Suprapubic skin (tissue), 4 donors: Measurements from ENCODE around the gene IL33. TPM values are rescaled to one million over a fixed set of nuclear protein-coding genes. Genes with fewer than 3 reads are reported as not detected.

Experiments used
- DNase-seq, 2 donors: peaks; one replicate each; pipeline ENCODE4 v3.0.0-alpha.2; 2019; ENCODE audit warnings: low spot score in 2 of 2
- H3K27ac ChIP-seq: fragments of 200-600 bp; sonication (generic); one replicate; pipeline ENCODE4 v1.5.1; 2019
- H3K27me3 ChIP-seq: fragments of 200-600 bp; sonication (generic); one replicate; pipeline ENCODE4 v1.5.1; 2019
- H3K36me3 ChIP-seq: fragments of 200-600 bp; sonication (generic); one replicate; pipeline ENCODE4 v1.5.1; 2019
- H3K4me1 ChIP-seq: fragments of 200-600 bp; sonication (generic); one replicate; pipeline ENCODE4 v1.5.1; 2019
- H3K4me3 ChIP-seq: fragments of 200-600 bp; sonication (generic); one replicate; pipeline ENCODE4 v1.5.1; 2019; ENCODE audit warnings: mild to moderate bottlenecking
- H3K9me3 ChIP-seq: fragments of 200-600 bp; sonication (generic); one replicate; pipeline ENCODE4 v1.5.1; 2019
- CTCF ChIP-seq, 2 donors: fragments of 200-600 bp in 1 of 2; fragments of 450-650 bp in 1 of 2; sonication (generic) in 1 of 2; IDR thresholded peaks; one replicate each; pipeline ENCODE4 v1.5.1; 2016 to 2019; ENCODE audit warnings: antibody characterized with exemption in 2 of 2, mild to moderate bottlenecking in 1 of 2, moderate library complexity in 1 of 2
- EP300 ChIP-seq: sonication (generic); formaldehyde crosslinking; IDR thresholded peaks from one replicate; pipeline ENCODE4 v1.6.1; 2017; ENCODE audit warnings: antibody characterized with exemption
- POLR2A ChIP-seq, 2 donors: fragments of 450-650 bp; IDR thresholded peaks; one replicate each; pipeline ENCODE4 v1.6.1; 2017; ENCODE audit warnings: antibody characterized with exemption in 2 of 2, mild to moderate bottlenecking in 2 of 2, moderate library complexity in 2 of 2
- POLR2AphosphoS5 ChIP-seq, 3 donors: sonication (generic); formaldehyde crosslinking; IDR thresholded peaks; one replicate each; pipeline ENCODE4 v1.6.1; 2017; ENCODE audit warnings: antibody characterized with exemption in 3 of 3
- WGBS: methylation state at CpG from one replicate; pipeline ENCODE4 v1.1.5; 2018; 5-methylcytosine and 5-hydroxymethylcytosine counted together
- total RNA-seq, 4 donors: library from RNA; depleted of rRNA; stranded (reverse); fragments of >200 nt; gene quantifications; one replicate each; pipeline ENCODE4 v1.1.0, GENCODE V29; 2016

The IL33 gene
- total RNA-seq, 4 donors from 2014 or later = 11.3 to 37.3 (median 25.6) TPM

DNA sequence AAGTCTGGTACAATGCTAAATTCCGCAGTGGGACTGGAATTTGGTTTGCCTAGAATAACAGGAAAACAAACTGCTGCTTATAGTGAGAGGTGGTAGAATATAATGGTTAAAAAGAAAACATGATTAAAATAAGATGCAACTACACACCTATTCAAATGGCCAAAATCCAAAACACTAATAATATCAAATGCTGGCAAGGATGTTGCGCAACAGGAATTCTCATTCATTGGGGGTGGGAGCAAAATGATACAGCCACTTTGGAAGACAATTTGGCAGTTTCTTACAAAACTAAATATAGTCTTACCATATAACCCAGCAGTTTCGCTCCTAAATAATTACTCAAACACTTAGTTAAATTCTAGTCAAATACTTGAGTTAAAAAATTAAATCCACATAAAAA, 61.8 kb downstream of the IL33 start:
- no peak overlapping the region for H3K27ac ChIP-seq
- WGBS = 60% methylated on average over 3 of the region's 3 CpGs
- H3K27me3 ChIP-seq = no peaks in the 10 kb centered on the region
- no peaks in the 10 kb centered on the region for H3K9me3 ChIP-seq
- H3K36me3 ChIP-seq = no peaks in the 10 kb centered on the region
- H3K4me1 ChIP-seq = peaks cover 5% of the 10 kb centered on the region
- H3K4me3 ChIP-seq = no peak overlapping the region
- no peak for TF ChIP-seq POLR2A (IDR thresholded peaks at IDR 0.05)
- TF ChIP-seq CTCF (IDR thresholded peaks at IDR 0.05) = no peak
- TF ChIP-seq EP300 = no peak
- no peak for DNase-seq

GRCh38 chr9:6301858-6302257, 86.3 kb downstream of the IL33 start:
- WGBS = 16% methylated on average over 2 of the region's 2 CpGs
- TF ChIP-seq CTCF (IDR thresholded peaks at IDR 0.05) (no peak), EP300 (no peak), POLR2A (IDR thresholded peaks at IDR 0.05) (no peak), POLR2AphosphoS5 (IDR thresholded peaks at IDR 0.05) (no peak)
- no peak for DNase-seq
- H3K36me3 ChIP-seq = no peaks in the 10 kb centered on the region
- no peak overlapping the region for H3K27ac ChIP-seq
- no peaks in the 10 kb centered on the region for H3K27me3 ChIP-seq
- H3K9me3 ChIP-seq = no peaks in the 10 kb centered on the region
- no peak overlapping the region for H3K4me3 ChIP-seq
- H3K4me1 ChIP-seq = peaks cover 4% of the 10 kb centered on the region

- H3K4me1 ChIP-seq = peaks cover 4% of the 10 kb centered on the region
- no peaks in the 10 kb centered on the region for H3K9me3 ChIP-seq
- TF ChIP-seq POLR2A (IDR thresholded peaks at IDR 0.05) (no peak), EP300 (no peak), CTCF (IDR thresholded peaks at IDR 0.05) (no peak), POLR2AphosphoS5 (IDR thresholded peaks at IDR 0.05) (no peak)
- H3K36me3 ChIP-seq = no peaks in the 10 kb centered on the region
- no peaks in the 10 kb centered on the region for H3K27me3 ChIP-seq
- DNase-seq = no peak
- H3K4me3 ChIP-seq = no peak overlapping the region
- no peak overlapping the region for H3K27ac ChIP-seq
These were observed 86.8 kb downstream of the IL33 start for GRCh38 chr9:6302417-6302816.

- no peak for TF ChIP-seq EP300
- no peaks in the 10 kb centered on the region for H3K9me3 ChIP-seq
- no peak overlapping the region for H3K4me3 ChIP-seq
- no peak for DNase-seq
- peaks cover 4% of the 10 kb centered on the region for H3K4me1 ChIP-seq
- no peaks in the 10 kb centered on the region for H3K27me3 ChIP-seq
- no peaks in the 10 kb centered on the region for H3K36me3 ChIP-seq
- H3K27ac ChIP-seq = no peak overlapping the region
These were observed 88.6 kb downstream of the IL33 start for GRCh38 chr9:6304232-6304631.

GRCh38 chr9:6305954-6306563, 90.5 kb downstream of the IL33 start:
- Histone ChIP-seq H3K27ac (no peak overlapping the region), H3K27me3 (no peaks in the 10 kb centered on the region), H3K4me1 (peaks cover 4% of the 10 kb centered on the region), H3K36me3 (no peaks in the 10 kb centered on the region), H3K9me3 (no peaks in the 10 kb centered on the region), H3K4me3 (no peak overlapping the region)
- DNase-seq = no peak
- TF ChIP-seq CTCF (IDR thresholded peaks at IDR 0.05) = peak; percentile 38 to 48
- no peak for TF ChIP-seq POLR2A (IDR thresholded peaks at IDR 0.05)
- TF ChIP-seq POLR2AphosphoS5 (IDR thresholded peaks at IDR 0.05) = no peak
- no peak for TF ChIP-seq EP300
- WGBS = 86% methylated on average over 2 of the region's 2 CpGs

Other genes with a start within 250 kb of the IL33 start
- gene RANBP6, start 200.2 kb upstream of the IL33 start, total RNA-seq = 10 to 100 TPM; 11.7 to 33.9 (median 16.9) TPM
- gene TPD52L3, start 112.6 kb downstream of the IL33 start, total RNA-seq = not detected
- 100 to 1,000 TPM in 2 of 4 donors, 10 to 100 TPM in 2; 25.5 to 120 (median 70.6) TPM for gene UHRF2, start 197.4 kb downstream of the IL33 start, total RNA-seq